Ovary (tissue), 9 donors: ENCODE results near the gene CCDC34. TPM values are rescaled to one million over a fixed set of nuclear protein-coding genes. Genes with fewer than 3 reads are reported as not detected.

Source experiments
- DNase-seq, 5 donors: peaks; one replicate each; pipeline ENCODE4 v3.0.0-alpha.2; 2019 to 2020
- H3K27ac ChIP-seq, 2 donors: fragments of 200-600 bp; one replicate each; pipeline versions ENCODE4 v1.5.1 to v1.8.0; 2019 to 2022
- H3K27me3 ChIP-seq: fragments of 200-600 bp; one replicate; pipeline ENCODE4 v1.8.0; 2022
- H3K36me3 ChIP-seq: fragments of 200-600 bp; sonication (generic); one replicate; pipeline ENCODE4 v1.5.1; 2019
- H3K4me1 ChIP-seq: one replicate; pipeline ENCODE4 v1.8.1; 2013; ENCODE audit warnings: mild to moderate bottlenecking, moderate library complexity; ENCODE audit not compliant: insufficient read depth
- H3K4me3 ChIP-seq: fragments of 200-600 bp; sonication (generic); one replicate; pipeline ENCODE4 v1.5.1; 2017
- H3K9me3 ChIP-seq, 2 donors: fragments of 200-600 bp in 1 of 2; sonication (generic) in 1 of 2; one replicate each; pipeline versions ENCODE4 v1.5.1 to v1.8.1; 2013 to 2019; ENCODE audit warnings: mild to moderate bottlenecking in 1 of 2, moderate library complexity in 1 of 2
- CTCF ChIP-seq, 3 donors: fragments of 450-650 bp in 2 of 3; fragments of 200-600 bp in 1 of 3; IDR thresholded peaks; one replicate each; pipeline versions ENCODE4 v1.5.1 to v1.8.0; 2016 to 2022; ENCODE audit warnings: antibody characterized with exemption in 3 of 3, mild to moderate bottlenecking in 1 of 3
- EP300 ChIP-seq: sonication (generic); formaldehyde crosslinking; IDR thresholded peaks from one replicate; pipeline ENCODE4 v1.6.1; 2017; ENCODE audit warnings: antibody characterized with exemption
- POLR2A ChIP-seq: fragments of 450-650 bp; IDR thresholded peaks from one replicate; pipeline ENCODE4 v1.6.1; 2017; ENCODE audit warnings: antibody characterized with exemption, mild to moderate bottlenecking, moderate library complexity
- WGBS, 3 donors: extraction: QIAGEN DNeasy Blood & Tissue Kit in 1 of 3; methylation state at CpG; one replicate each; pipeline versions ENCODE4 v1.1.5 to v1.1.7; 2013 to 2017; 5-methylcytosine and 5-hydroxymethylcytosine counted together
- intact Hi-C, 4 donors: fragments of 100-400 bp; cut with DNase I; formaldehyde crosslinking; loops; one replicate each; pipeline versions ENCODE4 v1.11.0 to v1.15.1; 2022 to 2023
- polyA plus RNA-seq, 2 donors: library from polyadenylated mRNA; stranded (reverse); fragments of 200-250 nt in 1 of 2; fragments of 350-450 nt in 1 of 2; fragmentation: Illumina TruSeq in 1 of 2; extraction: RNeasy Lipid Tissue Mini Kit (QIAGEN cat#74804) in 1 of 2; gene quantifications; one replicate each; pipeline ENCODE4 v1.2.3, GENCODE V29; 2013 to 2014
- total RNA-seq, 7 donors: library from RNA; depleted of rRNA in 2 of 7; stranded (reverse); fragments of >200 nt in 2 of 7; fragmentation: NEBNext Ultra II Directional in 3 of 7; extraction: Animal tissue kit (Norgen Biotek cat#: 25700) in 3 of 7; gene quantifications; one replicate each; pipeline versions ENCODE4 v1.1.0 to v1.2.4, GENCODE V29; 2016 to 2023
- donor health status: DM: no; HTN: no; CAD: no; lungs with moderate emphysema.
- donor health status: DM: no; HTN: no; CAD: no.
- donor health status: Bipolar disorder and iron deficiency.
- donor health status: DM: yes; HTN: yes; CAD: no.
- donor health status: DM: no; HTN: no; CAD: no.
- donor health status: DM: yes; HTN: yes; CAD: no.

CCDC34 gene
- total and polyA plus RNA-seq, 9 donors: 2.5 to 17.5 (median 7.8) TPM

GRCh38 chr11:27388001-27388400 is 25.0 kb upstream of the CCDC34 start:
- no peak for DNase-seq
- WGBS, 3 donors: 22 to 64% (median 32%) methylated on average over 2 of the region's 2 CpGs
- intact Hi-C loops: no loop called here
- no peaks in the 10 kb centered on the region for H3K9me3 ChIP-seq
- peaks cover 6% of the 10 kb centered on the region for H3K4me1 ChIP-seq
- no peaks in the 10 kb centered on the region for H3K27me3 ChIP-seq
- no peaks in the 10 kb centered on the region for H3K36me3 ChIP-seq
- H3K4me3 ChIP-seq: no peak overlapping the region
- no peak overlapping the region for H3K27ac ChIP-seq
- TF ChIP-seq EP300 (no peak), POLR2A (no peak), CTCF (IDR thresholded peaks at IDR 0.05) (no peak)

- WGBS, 3 donors: 43 to 57% (median 48%) methylated on average over 2 of the region's 2 CpGs
- H3K4me3 ChIP-seq: no peak overlapping the region
- no peak overlapping the region for H3K27ac ChIP-seq
- H3K4me1 ChIP-seq: peaks cover 5% of the 10 kb centered on the region
- intact Hi-C loops: no loop called here
- no peak for TF ChIP-seq POLR2A
- no peak for TF ChIP-seq CTCF (IDR thresholded peaks at IDR 0.05)
- TF ChIP-seq EP300: no peak
- DNase-seq: no peak
- no peaks in the 10 kb centered on the region for H3K9me3 ChIP-seq
- H3K27me3 ChIP-seq: no peaks in the 10 kb centered on the region
- H3K36me3 ChIP-seq: no peaks in the 10 kb centered on the region
Measured at GRCh38 chr11:27387362-27387761, 24.3 kb upstream of the CCDC34 start.

GRCh38 chr11:27386181-27386845 is 23.3 kb upstream of the CCDC34 start:
- WGBS, 3 donors: 89 to 95% (median 90%) methylated on average over 4 of the region's 4 CpGs
- no peak for DNase-seq
- no peaks in the 10 kb centered on the region for H3K27me3 ChIP-seq
- H3K36me3 ChIP-seq: no peaks in the 10 kb centered on the region
- intact Hi-C loops: no loop called here
- peaks cover 2% of the 10 kb centered on the region for H3K4me1 ChIP-seq
- H3K27ac ChIP-seq: no peak overlapping the region
- no peaks in the 10 kb centered on the region for H3K9me3 ChIP-seq
- H3K4me3 ChIP-seq: no peak overlapping the region
- TF ChIP-seq CTCF (IDR thresholded peaks at IDR 0.05) (no peak), EP300 (no peak), POLR2A (no peak)

- Histone ChIP-seq H3K27ac (peak overlapping the region in 1 of 2 donors; percentile 18), H3K4me1 (peaks cover 2% of the 10 kb centered on the region), H3K36me3 (no peaks in the 10 kb centered on the region), H3K4me3 (no peak overlapping the region), H3K27me3 (no peaks in the 10 kb centered on the region), H3K9me3 (no peaks in the 10 kb centered on the region)
- no peak for DNase-seq
- intact Hi-C loops: no loop called here
- no peak for TF ChIP-seq EP300
- no peak for TF ChIP-seq CTCF (IDR thresholded peaks at IDR 0.05)
- TF ChIP-seq POLR2A: no peak
- WGBS, 3 donors: 24 to 39% (median 28%) methylated on average over 5 of the region's 5 CpGs
Measured at GRCh38 chr11:27385245-27385644, 22.2 kb upstream of the CCDC34 start.
